ENCODE results near the gene ADGRV1. TPM values are rescaled to one million over a fixed set of nuclear protein-coding genes. Genes with fewer than 3 reads are reported as not detected.

ADGRV1 gene
- total RNA-seq, 1 experiment from 2014 or later, result 6.8 TPM

DNA sequence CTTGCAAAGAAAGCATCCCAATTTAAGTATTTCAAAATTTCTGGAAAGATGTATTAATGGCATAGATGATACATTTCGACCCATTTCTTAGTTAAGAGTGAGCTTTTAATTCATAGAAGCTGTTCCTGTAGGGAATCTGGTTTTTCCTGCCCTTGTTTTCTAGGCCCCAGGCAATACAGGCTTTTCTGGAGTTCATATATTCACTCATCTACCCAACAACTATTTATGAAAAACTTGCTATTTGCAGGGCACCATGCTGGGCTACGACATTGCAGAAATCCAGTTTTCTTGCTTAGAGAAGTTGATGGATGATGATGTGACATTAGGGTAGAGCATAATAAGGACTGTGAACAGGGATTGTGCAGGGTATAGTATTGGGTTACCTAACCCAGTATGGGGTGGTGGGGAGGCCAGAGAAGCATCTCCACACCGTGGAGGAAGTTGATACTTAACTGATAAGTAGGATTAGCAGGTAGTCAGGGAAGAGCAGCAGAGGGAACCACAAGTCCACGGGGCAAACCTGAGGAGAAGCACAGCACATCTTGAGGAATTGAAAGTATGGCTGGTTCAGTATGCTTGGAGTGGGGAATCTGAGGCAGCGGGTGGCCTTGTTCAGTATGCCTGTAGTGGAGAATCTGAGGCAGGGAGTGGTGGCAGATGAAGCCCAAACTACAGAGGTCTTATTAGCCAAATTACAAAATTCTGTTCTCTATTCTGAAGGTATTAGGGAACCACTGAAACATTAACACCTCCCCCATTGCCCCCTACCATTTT is 577.1 kb downstream of the ADGRV1 start:
- no TSS peak for BruUV-seq (replicated peaks)
- Histone ChIP-seq H3K4me3 (ENCODE audit: low read depth, low read length, poor library complexity, severe bottlenecking) (no peak overlapping the region), H3K36me3 (ENCODE audit: insufficient read depth, low read length, poor library complexity, severe bottlenecking) (no peaks in the 10 kb centered on the region), H3K4me1 (ENCODE audit: insufficient read depth, low read length, poor library complexity, severe bottlenecking) (peaks cover 4% of the 10 kb centered on the region), H3K27me3 (replicated peaks; ENCODE audit: insufficient read depth, low read depth, low read length, poor library complexity) (no peaks in the 10 kb centered on the region), H3K9me3 (ENCODE audit: low read depth, low read length, poor library complexity, severe bottlenecking) (no peaks in the 10 kb centered on the region), H3K27ac (ENCODE audit: low read depth, low read length, poor library complexity, severe bottlenecking) (no peak overlapping the region)
- DNase-seq (ENCODE audit: low spot score), result no peak
- intact Hi-C loops (cut with micrococcal nuclease; ENCODE audit: unreplicated experiment), result no loop called here
- ChIA-PET CTCF (no interaction called here), POLR2A (ENCODE audit: low non-redundant PET) (no interaction called here)
- TF ChIP-seq, protein P1, sequence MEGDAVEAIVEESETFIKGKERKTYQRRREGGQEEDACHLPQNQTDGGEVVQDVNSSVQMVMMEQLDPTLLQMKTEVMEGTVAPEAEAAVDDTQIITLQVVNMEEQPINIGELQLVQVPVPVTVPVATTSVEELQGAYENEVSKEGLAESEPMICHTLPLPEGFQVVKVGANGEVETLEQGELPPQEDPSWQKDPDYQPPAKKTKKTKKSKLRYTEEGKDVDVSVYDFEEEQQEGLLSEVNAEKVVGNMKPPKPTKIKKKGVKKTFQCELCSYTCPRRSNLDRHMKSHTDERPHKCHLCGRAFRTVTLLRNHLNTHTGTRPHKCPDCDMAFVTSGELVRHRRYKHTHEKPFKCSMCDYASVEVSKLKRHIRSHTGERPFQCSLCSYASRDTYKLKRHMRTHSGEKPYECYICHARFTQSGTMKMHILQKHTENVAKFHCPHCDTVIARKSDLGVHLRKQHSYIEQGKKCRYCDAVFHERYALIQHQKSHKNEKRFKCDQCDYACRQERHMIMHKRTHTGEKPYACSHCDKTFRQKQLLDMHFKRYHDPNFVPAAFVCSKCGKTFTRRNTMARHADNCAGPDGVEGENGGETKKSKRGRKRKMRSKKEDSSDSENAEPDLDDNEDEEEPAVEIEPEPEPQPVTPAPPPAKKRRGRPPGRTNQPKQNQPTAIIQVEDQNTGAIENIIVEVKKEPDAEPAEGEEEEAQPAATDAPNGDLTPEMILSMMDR (conservative IDR thresholded peaks at IDR 0.05; ENCODE audit: low read depth, low read length), result no peak
- TF ChIP-seq EZH2 (IDR thresholded peaks at IDR 0.05; ENCODE audit: borderline replicate concordance, low read depth, low read length, poor library complexity, severe bottlenecking), result no peak

DNA sequence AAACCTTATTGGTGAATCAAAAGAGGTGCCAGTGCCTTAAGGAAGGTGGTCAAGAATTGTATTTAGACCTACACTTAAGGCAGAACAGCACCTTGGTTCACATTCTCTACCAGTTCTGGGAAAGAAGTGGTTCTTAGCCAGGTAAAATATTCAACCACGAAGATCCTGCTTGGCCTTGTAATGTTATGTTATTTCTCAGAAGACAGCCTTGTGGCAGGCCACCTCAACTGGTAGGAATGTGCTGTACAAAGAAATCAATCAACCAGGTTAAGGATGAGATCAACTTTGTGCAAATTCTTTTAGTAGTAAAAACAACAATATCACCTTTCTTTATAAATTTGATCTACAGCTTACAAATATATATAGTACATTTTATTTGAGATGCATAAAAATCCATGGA is 577.7 kb downstream of the ADGRV1 start:
- POLR2A ChIA-PET (ENCODE audit: low non-redundant PET), result no interaction called here
- TF ChIP-seq EZH2 (IDR thresholded peaks at IDR 0.05; ENCODE audit: borderline replicate concordance, low read depth, low read length, poor library complexity, severe bottlenecking), result no peak
- TF ChIP-seq, protein P1 (conservative IDR thresholded peaks at IDR 0.05; ENCODE audit: low read depth, low read length), result no peak
- Histone ChIP-seq H3K4me1 (ENCODE audit: insufficient read depth, low read length, poor library complexity, severe bottlenecking) (peaks cover 4% of the 10 kb centered on the region), H3K9me3 (ENCODE audit: low read depth, low read length, poor library complexity, severe bottlenecking) (no peaks in the 10 kb centered on the region), H3K4me3 (ENCODE audit: low read depth, low read length, poor library complexity, severe bottlenecking) (no peak overlapping the region), H3K36me3 (ENCODE audit: insufficient read depth, low read length, poor library complexity, severe bottlenecking) (no peaks in the 10 kb centered on the region), H3K27ac (ENCODE audit: low read depth, low read length, poor library complexity, severe bottlenecking) (no peak overlapping the region), H3K27me3 (replicated peaks; ENCODE audit: insufficient read depth, low read depth, low read length, poor library complexity) (no peaks in the 10 kb centered on the region)
- no peak for DNase-seq (ENCODE audit: low spot score)
- CTCF ChIA-PET, result no interaction called here
- intact Hi-C loops (cut with micrococcal nuclease; ENCODE audit: unreplicated experiment), result no loop called here
- BruUV-seq (replicated peaks), result no TSS peak

DNA sequence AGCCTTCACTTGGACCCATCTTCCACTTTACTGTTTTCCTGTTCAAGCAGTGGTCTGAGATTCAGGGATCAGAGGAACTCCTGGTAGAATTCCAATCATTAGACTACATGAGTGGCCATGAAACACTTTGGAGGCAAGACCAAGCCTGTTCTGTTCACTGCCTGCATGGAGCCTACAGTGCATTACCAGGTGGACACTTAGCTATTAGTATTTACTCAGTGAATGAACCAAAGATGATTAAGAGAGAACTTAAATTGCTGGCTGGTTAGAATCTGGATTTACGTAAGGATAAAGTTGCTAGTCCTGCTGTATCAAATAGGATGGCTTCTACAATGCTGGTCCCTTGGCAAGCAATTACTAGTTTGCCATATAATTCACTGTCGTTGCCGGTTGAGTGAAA is 579.0 kb downstream of the ADGRV1 start:
- POLR2A ChIA-PET (ENCODE audit: low non-redundant PET), result no interaction called here
- CTCF ChIA-PET, result no interaction called here
- Histone ChIP-seq H3K9me3 (ENCODE audit: low read depth, low read length, poor library complexity, severe bottlenecking) (no peaks in the 10 kb centered on the region), H3K4me3 (ENCODE audit: low read depth, low read length, poor library complexity, severe bottlenecking) (no peak overlapping the region), H3K36me3 (ENCODE audit: insufficient read depth, low read length, poor library complexity, severe bottlenecking) (no peaks in the 10 kb centered on the region), H3K27me3 (replicated peaks; ENCODE audit: insufficient read depth, low read depth, low read length, poor library complexity) (no peaks in the 10 kb centered on the region), H3K4me1 (ENCODE audit: insufficient read depth, low read length, poor library complexity, severe bottlenecking) (peaks cover 4% of the 10 kb centered on the region), H3K27ac (ENCODE audit: low read depth, low read length, poor library complexity, severe bottlenecking) (no peak overlapping the region)
- no peak for DNase-seq (ENCODE audit: low spot score)
- intact Hi-C loops (cut with micrococcal nuclease; ENCODE audit: unreplicated experiment), result no loop called here
- no TSS peak for BruUV-seq (replicated peaks)
- TF ChIP-seq, protein P1 (conservative IDR thresholded peaks at IDR 0.05; ENCODE audit: low read depth, low read length), result no peak
- TF ChIP-seq EZH2 (IDR thresholded peaks at IDR 0.05; ENCODE audit: borderline replicate concordance, low read depth, low read length, poor library complexity, severe bottlenecking), result no peak

Data from A673 (cell line).